K562 (cell line): ENCODE results near the gene MYO16.

Experiments used
- CHD2 ChIP-seq: IDR thresholded peaks from 2 replicates; pipeline ENCODE4 v1.6.1; 2011; ENCODE audit warnings: low read depth, low read length
- IRF2 ChIP-seq: sonication (generic); formaldehyde crosslinking; IDR thresholded peaks from 2 replicates; pipeline ENCODE4 v1.8.1; 2022; ENCODE audit warnings: mild to moderate bottlenecking, missing genetic modification reagents
- POLR2AphosphoS5 ChIP-seq: IDR thresholded peaks from 2 replicates; pipeline ENCODE4 v1.6.1; 2011; ENCODE audit warnings: mild to moderate bottlenecking, low read depth, low read length, moderate library complexity; ENCODE audit not compliant: control insufficient read depth, insufficient read depth

- TF ChIP-seq POLR2AphosphoS5 (no peak), IRF2 (CRISPR knock-in tag) (no peak), CHD2 (no peak)
Observed at GRCh38 chr13:108588516-108588915, 40.9 kb upstream of the MYO16 start.
